Smooth muscle cell (in vitro differentiated cells): ENCODE data around the gene PEDS1. TPM values are rescaled to one million over a fixed set of nuclear protein-coding genes. Genes with fewer than 3 reads are reported as not detected.

ENCODE experiments used
- DNase-seq: peaks from one replicate; lab custom pipeline; 2025; ENCODE audit not compliant: unreplicated experiment; lab: John Stamatoyannopoulos, UW
- H2AFZ ChIP-seq: fragments of 200-600 bp; sonication (generic); 2 replicates; pipeline ENCODE4 v1.6.0; 2016; ENCODE audit warnings: antibody characterized with exemption, low read depth, mild to moderate bottlenecking
- H3F3A ChIP-seq: fragments of 200-600 bp; sonication (generic); 2 replicates; pipeline ENCODE4 v1.6.0; 2017; ENCODE audit warnings: antibody characterized with exemption, low read depth
- H3K27ac ChIP-seq: fragments of 200-600 bp; sonication (generic); 2 replicates; pipeline ENCODE4 v1.5.1; 2016; ENCODE audit warnings: low read depth, mild to moderate bottlenecking
- H3K27me3 ChIP-seq: fragments of 200-600 bp; sonication (generic); 2 replicates; pipeline ENCODE4 v1.6.1; 2016; ENCODE audit warnings: low read depth, mild to moderate bottlenecking
- H3K36me3 ChIP-seq: fragments of 200-600 bp; sonication (generic); 2 replicates; pipeline ENCODE4 v1.5.1; 2016; ENCODE audit warnings: low read depth
- H3K4me1 ChIP-seq: fragments of 200-600 bp; sonication (generic); 2 replicates; pipeline ENCODE4 v1.5.1; 2016; ENCODE audit warnings: low read depth
- H3K4me2 ChIP-seq: fragments of 200-600 bp; sonication (generic); 2 replicates; pipeline ENCODE4 v1.6.0; 2016; ENCODE audit warnings: mild to moderate bottlenecking
- H3K4me3 ChIP-seq: fragments of 200-600 bp; sonication (generic); 2 replicates; pipeline ENCODE4 v1.5.1; 2016; ENCODE audit warnings: mild to moderate bottlenecking
- H3K79me2 ChIP-seq: fragments of 200-600 bp; sonication (generic); 2 replicates; pipeline ENCODE4 v1.6.0; 2016; ENCODE audit warnings: low read depth, mild to moderate bottlenecking
- H3K9ac ChIP-seq: fragments of 200-600 bp; sonication (generic); 2 replicates; pipeline ENCODE4 v1.6.0; 2016; ENCODE audit warnings: low read depth
- H3K9me3 ChIP-seq: fragments of 200-600 bp; sonication (generic); replicated peaks from 2 replicates; pipeline ENCODE4 v1.5.1; 2016; ENCODE audit warnings: low read depth
- H4K20me1 ChIP-seq: fragments of 200-600 bp; sonication (generic); 2 replicates; pipeline ENCODE4 v1.6.0; 2016; ENCODE audit warnings: low read depth
- WGBS: methylation state at CpG from one replicate; pipeline ENCODE4 v1.1.7; 2016; ENCODE audit warnings: low lambda C conversion rate; 5-methylcytosine and 5-hydroxymethylcytosine counted together
- polyA plus RNA-seq: library from polyadenylated mRNA; unstranded; fragments of >200 nt; fragmentation: Nextera tagmentation; extraction: Ambion mirVana; gene quantifications from 2 replicates; pipeline ENCODE4 v1.2.1, GENCODE V29; 2016
- total RNA-seq: library from RNA; depleted of rRNA; stranded (reverse); fragments of >200 nt; gene quantifications from 2 replicates; pipeline ENCODE4 v1.2.3, GENCODE V29; 2014
- TF ChIP-seq, protein P1 (sequence below): fragments of 200-600 bp; sonication (generic); IDR thresholded peaks from 2 replicates; pipeline ENCODE4 v1.5.1; 2017; ENCODE audit warnings: borderline replicate concordance, mild to moderate bottlenecking, antibody characterized with exemption; ENCODE audit not compliant: insufficient read depth, poor library complexity, severe bottlenecking

PEDS1 gene
- total and polyA plus RNA-seq, 2 experiments from 2014 or later = 45.8 to 47.4 TPM

DNA sequence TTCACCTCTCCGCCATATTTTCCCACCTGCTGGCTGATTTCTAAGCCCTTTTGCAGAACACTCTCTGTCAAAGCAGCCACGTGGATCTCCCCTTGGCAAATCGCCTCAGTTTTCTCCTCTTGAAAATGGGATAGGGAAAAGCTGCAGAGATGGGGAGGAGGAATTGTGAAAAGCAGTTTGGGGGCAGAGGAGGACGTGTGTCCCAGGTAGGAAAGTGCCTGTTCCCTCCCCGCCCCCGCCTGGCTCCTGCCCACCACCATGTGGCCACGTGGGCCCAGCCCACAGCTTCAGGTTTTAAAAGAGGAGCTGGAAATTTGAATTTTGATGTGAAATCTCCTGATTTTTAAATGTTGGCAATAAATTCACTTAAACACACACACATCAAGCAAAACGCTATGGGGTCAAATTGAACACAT, 33.5 kb upstream of the PEDS1 start:
- H3K27ac ChIP-seq = no peak overlapping the region
- H3K36me3 ChIP-seq = no peaks in the 10 kb centered on the region
- H2AFZ ChIP-seq = no peak overlapping the region
- peaks cover 5% of the 10 kb centered on the region for H3K79me2 ChIP-seq
- no peak overlapping the region for H3K4me2 ChIP-seq
- H3K4me1 ChIP-seq = no peaks in the 10 kb centered on the region
- 79% methylated on average over 8 of the region's 8 CpGs for WGBS
- no peak overlapping the region for H3K9ac ChIP-seq
- H3K4me3 ChIP-seq = no peak overlapping the region
- no peaks in the 10 kb centered on the region for H3K9me3 ChIP-seq
- H4K20me1 ChIP-seq = peaks cover 4% of the 10 kb centered on the region
- peaks cover 8% of the 10 kb centered on the region for H3F3A ChIP-seq
- DNase-seq = no peak
- TF ChIP-seq, protein P1, sequence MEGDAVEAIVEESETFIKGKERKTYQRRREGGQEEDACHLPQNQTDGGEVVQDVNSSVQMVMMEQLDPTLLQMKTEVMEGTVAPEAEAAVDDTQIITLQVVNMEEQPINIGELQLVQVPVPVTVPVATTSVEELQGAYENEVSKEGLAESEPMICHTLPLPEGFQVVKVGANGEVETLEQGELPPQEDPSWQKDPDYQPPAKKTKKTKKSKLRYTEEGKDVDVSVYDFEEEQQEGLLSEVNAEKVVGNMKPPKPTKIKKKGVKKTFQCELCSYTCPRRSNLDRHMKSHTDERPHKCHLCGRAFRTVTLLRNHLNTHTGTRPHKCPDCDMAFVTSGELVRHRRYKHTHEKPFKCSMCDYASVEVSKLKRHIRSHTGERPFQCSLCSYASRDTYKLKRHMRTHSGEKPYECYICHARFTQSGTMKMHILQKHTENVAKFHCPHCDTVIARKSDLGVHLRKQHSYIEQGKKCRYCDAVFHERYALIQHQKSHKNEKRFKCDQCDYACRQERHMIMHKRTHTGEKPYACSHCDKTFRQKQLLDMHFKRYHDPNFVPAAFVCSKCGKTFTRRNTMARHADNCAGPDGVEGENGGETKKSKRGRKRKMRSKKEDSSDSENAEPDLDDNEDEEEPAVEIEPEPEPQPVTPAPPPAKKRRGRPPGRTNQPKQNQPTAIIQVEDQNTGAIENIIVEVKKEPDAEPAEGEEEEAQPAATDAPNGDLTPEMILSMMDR = no peak
- no peaks in the 10 kb centered on the region for H3K27me3 ChIP-seq

DNA sequence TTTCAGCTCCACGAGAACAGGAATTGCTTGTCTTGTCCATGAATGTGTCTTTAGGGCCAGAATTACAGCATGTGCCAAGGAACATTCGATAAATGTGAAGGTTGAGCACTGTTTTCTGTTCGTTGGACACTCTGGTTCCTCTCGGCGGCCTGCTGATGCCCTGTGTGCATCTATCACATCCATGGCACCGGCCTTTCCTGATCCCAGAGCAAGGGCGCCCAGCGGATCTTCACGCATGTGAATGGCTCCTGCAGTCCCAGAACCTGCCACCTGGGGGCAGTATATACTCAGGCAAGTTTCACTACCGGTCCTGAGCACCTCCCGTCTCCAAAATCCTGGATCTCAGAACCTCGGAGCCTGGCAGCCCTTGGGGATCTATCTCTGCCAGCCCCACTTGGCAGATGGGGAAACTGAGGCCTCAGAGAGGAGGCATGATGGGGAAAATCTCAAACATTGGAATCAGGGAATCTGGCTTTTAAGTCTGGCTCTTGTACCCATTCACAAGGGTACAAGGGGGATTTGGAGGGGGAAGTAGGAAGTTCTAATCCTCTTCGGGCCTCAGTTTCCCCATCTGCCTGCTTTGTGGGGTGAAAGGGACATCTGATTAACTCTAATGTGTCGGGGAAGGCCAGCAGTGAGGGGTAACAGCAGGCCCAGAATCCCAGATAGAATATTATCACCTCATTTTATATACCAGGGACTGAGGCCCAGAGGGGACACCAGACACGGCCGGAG, 32.8 kb upstream of the PEDS1 start:
- Histone ChIP-seq H3K4me3 (no peak overlapping the region), H3K4me2 (no peak overlapping the region), H3K36me3 (no peaks in the 10 kb centered on the region), H3K27ac (no peak overlapping the region), H2AFZ (no peak overlapping the region), H3F3A (peaks cover 8% of the 10 kb centered on the region), H3K79me2 (no peaks in the 10 kb centered on the region), H4K20me1 (no peaks in the 10 kb centered on the region), H3K4me1 (no peaks in the 10 kb centered on the region), H3K9ac (no peak overlapping the region), H3K27me3 (no peaks in the 10 kb centered on the region), H3K9me3 (no peaks in the 10 kb centered on the region)
- DNase-seq = peak; percentile 91
- TF ChIP-seq, protein P1 = peak; percentile 99
- 32% methylated on average over 16 of the region's 16 CpGs for WGBS

DNA sequence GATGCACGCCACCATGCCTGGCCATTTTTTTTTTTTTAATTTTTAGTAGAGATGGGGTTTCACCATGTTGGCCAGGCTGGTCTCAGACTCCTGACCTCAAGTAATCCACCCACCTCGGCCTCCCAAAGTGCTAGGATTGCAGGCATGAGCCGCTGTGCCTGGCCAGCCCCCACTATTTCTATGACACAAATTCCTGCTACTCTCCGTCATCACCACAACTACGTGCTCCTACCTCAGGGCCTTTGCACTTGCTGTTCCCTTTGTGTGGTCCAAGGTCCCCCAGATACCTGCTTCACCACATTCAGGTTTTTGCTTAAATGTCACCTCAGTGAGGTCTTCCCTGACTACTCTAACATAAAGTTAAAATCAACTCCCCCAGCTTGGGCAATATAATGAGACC, 31.9 kb upstream of the PEDS1 start:
- no peaks in the 10 kb centered on the region for H3K9me3 ChIP-seq
- H3F3A ChIP-seq = peaks cover 8% of the 10 kb centered on the region
- no peak for DNase-seq
- H4K20me1 ChIP-seq = no peaks in the 10 kb centered on the region
- H3K9ac ChIP-seq = no peak overlapping the region
- H3K79me2 ChIP-seq = no peaks in the 10 kb centered on the region
- H3K4me1 ChIP-seq = no peaks in the 10 kb centered on the region
- H3K27me3 ChIP-seq = no peaks in the 10 kb centered on the region
- no peak overlapping the region for H2AFZ ChIP-seq
- WGBS = 93% methylated on average over 5 of the region's 5 CpGs
- no peak overlapping the region for H3K27ac ChIP-seq
- no peak overlapping the region for H3K4me3 ChIP-seq
- H3K36me3 ChIP-seq = no peaks in the 10 kb centered on the region
- no peak overlapping the region for H3K4me2 ChIP-seq
- TF ChIP-seq, protein P1 = no peak

DNA sequence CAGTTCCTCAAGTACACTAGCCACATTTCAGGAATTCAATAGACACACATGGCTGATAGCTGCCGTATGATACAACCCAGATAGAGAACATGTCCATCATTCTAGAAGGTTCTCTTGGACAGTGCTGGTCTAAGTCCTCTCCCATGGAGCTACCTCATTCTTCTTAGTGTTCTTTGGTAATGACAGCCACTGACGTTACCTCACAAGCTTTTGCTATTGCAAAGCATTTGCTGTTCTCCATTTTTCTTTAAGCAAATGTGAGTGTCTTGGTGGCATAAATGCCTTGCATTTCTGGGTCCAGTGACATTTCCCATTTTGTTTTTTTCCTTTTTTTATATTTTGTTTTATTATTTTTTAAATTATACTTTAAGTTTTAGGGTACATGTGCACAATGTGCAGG, 28.8 kb upstream of the PEDS1 start:
- Histone ChIP-seq H3K9me3 (no peaks in the 10 kb centered on the region), H3K9ac (no peak overlapping the region), H3F3A (no peaks in the 10 kb centered on the region), H3K27me3 (no peaks in the 10 kb centered on the region), H3K27ac (no peak overlapping the region), H3K4me3 (no peak overlapping the region), H3K4me2 (no peak overlapping the region), H4K20me1 (no peaks in the 10 kb centered on the region), H3K4me1 (no peaks in the 10 kb centered on the region), H3K79me2 (no peaks in the 10 kb centered on the region), H2AFZ (no peak overlapping the region), H3K36me3 (no peaks in the 10 kb centered on the region)
- DNase-seq = no peak
- 93% methylated on average over 2 of the region's 2 CpGs for WGBS
- TF ChIP-seq, protein P1 = no peak
